Inflammatory macrophage treated with lipopolysaccharide for 4 hours (primary cell): ENCODE results near the gene GAL3ST2.
"Not testable (repeated sequence)": the region's sequence is repeated elsewhere in the genome, so short reads cannot be mapped to it uniquely, and the experiment has no call there.

Source experiments
- DNase-seq: peaks from one replicate; pipeline ENCODE4 v3.0.0-alpha.2; 2020

Gene GAL3ST2

DNA sequence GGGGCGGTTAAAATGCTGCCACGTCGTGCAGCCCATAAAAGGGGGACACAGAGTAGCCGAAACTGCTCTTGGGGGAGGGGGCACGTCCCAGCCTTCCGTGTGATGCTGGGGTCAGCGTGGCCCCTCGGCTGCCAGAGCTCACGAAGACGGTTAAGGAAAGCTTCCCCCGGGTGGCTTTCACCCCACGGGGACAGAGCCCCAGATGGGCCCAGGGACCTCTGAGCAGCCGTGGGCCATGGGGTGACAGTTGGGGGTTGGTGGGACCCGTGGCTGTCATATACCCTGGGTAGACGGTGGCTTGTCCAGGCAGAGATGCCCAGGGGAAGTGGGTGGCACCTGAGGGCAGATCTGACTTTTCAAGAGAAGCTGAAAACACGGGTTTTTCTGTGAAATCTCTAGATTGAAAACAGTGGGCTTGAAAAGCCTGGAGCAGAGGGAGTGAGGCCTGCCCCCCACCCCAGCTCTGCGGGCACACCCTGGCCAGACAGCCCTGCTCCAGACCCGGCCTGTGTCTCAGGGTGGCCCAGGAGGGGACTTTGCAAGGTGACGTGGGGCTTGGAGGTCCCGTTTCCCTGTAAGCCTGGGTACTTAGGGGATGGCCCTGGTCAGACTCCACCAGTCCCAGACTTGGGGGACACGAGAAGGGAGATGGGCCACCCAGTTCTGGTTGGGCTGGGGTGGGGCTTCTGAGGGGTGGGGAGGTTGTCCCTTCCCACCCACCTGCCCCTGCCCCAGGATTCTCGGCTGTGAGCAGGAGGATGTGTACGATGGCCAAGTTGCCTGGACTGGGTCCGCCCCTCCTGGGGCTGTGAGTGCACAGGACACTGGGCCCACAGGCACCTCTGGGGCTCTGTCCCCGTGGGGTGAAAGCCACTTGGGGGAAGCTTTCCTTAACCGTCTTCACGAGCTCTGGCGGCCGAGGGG, 33.0 kb downstream of the GAL3ST2 start:
- no peak for DNase-seq

DNA sequence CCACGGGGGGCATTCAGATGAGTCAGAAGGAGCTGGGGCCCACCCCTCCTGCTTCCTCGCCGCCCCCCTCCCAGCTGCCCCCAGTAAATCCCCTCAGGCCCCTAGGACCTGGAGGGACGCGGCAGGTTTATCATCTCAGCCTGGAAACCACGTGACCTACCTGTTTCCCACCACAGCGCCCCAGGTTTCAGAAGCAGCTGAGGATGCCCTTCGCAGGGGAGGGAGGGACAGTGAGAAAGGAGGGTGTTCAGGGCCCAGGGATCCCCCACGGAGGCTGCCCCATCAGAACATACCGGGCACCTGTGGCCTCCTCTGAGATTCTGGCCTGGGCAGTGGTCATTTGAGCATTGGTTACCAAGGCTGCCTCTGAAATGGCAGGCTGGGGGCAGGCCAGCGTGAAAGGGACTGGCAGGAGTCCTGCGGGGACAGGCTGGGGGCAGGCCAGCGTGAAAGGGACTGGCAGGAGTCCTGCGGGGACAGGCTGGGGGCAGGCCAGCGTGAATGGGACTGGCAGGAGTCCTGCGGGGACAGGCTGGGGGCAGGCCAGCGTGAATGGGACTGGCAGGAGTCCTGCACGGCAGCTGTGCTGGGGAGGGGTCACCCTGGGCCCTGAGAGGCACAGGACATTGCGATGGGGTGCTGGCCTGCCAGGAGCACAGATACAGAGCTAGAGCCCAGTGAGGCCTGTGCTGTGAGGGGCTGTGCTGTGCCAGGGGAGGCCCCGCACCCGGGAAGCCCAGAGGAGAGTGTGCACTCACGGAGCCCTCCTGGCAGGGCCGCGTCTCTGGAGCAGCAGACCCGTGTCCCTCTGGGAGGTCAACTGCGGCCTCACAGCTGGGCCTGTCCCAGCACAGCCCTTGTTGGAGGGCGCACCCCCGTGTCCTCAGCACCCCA, 33.9 kb downstream of the GAL3ST2 start:
- no peak for DNase-seq

DNA sequence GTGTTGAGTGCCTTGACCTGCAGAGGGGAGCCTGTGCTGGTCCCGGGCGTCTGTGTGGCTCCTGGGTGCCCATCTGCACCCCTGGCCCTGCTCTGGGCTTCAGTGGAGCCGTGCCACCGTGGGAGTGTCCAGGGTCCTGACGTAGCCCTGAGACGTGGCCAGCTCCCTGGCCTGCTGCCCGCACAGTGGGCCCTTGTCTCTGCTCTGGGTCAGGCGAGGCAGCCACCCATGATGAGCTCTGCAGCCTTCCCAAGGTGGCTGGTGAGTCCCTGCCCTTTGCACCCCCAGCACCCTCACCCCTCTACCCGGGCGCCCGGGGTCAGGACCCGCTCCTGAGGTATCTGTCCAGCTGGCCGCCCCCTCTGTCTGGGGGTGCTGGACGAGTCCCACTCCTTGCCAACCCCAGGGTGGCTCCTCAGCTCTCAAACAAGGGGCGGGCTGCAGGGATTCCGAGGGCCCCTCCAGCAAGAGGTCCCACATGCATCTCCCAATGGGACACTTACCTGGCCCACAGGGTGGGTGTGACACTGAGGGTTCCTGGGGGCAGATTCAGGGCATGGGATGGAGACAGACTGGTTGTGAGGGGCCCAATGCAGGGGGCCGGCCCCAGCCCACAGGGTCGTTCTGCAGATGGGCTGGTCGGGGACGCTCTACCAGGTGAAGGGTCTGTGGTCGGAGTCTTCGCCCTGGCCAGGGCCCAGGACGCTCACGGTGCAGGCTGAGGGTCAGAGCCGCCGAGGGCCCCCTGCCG, 34.8 kb downstream of the GAL3ST2 start:
- DNase-seq = no peak

GRCh38 chr2:241811952-241812729, 35.5 kb downstream of the GAL3ST2 start:
- no peak for DNase-seq

DNA sequence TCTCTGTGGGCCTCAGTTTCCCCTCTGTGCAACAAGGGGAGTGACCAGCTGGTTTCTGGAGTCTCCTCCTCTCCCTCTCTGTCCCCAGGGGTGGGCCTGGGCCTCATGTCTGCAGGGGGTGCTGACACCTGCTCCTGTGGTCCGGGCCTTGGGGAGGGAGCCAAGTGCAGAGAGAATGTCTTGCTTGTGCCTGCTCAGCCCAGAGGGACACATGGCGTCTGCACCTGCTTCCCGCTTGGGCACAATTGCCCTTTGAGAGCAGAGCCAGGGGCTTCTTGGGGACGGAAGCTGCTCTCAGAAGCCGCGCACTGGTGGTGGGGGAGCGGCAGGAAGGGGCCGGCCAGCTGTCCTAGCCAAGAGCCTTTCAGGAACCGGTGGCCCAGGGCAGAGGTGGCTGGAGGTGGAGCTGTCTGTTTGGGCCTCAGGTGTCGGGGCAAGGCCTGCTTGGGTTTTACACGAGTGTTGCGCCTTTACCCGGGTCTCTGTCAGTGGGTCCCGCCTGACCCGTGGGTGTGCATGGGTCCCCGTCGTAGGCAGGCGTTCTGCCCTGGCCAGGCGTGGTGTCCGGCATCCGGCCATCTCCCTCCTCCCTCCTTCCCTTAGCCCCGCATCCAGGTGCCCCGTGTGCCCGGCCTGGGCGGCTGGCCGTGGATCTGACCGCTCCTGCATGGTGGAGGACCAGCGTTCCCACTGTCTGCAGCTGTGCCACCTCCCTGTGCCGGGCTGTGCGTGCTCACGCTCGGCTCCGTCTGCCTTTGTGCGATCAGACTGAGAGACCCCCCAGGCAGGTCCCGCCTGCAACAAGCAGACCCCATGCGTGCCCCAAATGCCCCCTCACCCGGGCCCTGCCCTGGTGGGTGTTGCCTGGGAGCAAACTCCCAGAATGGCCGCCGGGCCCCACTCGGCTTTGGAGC, 36.4 kb downstream of the GAL3ST2 start:
- no peak for DNase-seq

- peak; percentile 62 for DNase-seq
Observed at GRCh38 chr2:241813644-241814392, 37.2 kb downstream of the GAL3ST2 start.

- DNase-seq = no peak
Observed at GRCh38 chr2:241814393-241814642, 37.7 kb downstream of the GAL3ST2 start.

DNA sequence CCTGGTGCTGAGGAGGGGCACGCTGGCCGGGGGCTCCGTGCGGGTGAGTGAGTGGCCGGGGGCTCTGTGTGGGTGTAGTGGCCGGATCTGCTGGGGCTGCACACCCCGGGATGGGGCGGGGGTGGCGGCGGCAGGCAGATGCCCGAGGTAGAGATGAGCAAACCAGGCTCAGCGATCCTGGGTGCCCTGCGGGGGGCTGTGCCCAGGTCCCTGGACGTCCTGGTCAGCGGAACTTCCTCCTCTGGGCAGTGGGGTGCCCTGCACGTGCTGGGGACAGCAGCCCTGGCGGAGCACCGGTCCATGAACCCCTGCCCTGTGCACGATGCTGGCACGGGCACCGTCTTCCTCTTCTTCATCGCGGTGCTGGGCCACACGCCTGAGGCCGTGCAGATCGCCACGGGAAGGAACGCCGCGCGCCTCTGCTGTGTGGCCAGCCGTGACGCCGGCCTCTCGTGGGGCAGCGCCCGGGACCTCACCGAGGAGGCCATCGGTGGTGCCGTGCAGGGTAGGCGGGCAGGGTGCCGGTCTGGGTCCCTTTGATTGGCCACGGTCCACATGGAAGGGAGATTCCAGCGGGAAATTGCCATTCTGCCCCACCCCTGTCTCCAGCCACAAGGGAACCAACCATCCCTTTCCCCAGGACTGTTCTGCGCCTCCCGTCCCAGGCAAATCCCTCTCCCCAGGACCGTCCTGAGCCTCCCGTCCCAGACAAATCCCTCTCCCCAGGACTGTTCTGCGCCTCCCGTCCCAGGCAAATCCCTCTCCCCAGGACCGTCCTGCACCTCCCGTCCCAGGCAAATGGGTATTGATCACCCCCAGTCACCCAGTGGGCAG, 38.2 kb downstream of the GAL3ST2 start:
- no peak for DNase-seq

DNA sequence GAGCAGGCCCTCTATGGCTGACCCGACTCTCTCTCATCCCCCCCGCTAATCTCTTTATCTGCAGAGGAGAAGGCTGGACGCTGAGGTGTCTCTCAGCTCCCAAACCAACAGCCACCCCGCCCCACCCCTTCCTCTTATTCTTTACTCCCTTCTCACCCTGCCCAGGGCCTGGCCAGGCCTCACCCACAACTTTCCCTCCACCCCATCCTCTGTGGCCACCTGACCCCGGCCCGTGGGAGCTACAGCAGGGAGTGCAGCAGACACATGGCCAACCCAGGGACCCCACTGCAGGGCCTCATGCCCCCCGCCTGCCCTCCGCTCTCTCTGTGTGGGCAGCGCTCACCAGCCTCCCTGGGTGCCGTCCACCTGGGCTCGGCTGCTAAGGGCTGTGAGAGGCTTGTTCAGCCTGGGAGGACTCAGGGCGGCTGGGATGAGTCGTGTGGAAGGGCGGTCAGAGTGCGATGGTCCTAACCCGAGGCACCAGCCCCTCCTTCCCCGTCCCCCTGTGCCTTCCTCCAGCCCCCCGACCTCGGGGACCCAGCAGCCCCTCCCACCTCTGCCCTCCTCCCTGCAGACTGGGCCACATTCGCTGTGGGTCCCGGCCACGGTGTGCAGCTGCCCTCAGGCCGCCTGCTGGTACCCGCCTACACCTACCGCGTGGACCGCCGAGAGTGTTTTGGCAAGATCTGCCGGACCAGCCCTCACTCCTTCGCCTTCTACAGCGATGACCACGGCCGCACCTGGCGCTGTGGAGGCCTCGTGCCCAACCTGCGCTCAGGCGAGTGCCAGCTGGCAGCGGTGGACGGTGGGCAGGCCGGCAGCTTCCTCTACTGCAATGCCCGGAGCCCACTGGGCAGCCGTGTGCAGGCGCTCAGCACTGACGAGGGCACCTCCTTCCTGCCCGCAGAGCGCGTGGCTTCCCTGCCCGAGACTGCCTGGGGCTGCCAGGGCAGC, 39.1 kb downstream of the GAL3ST2 start:
- no peak for DNase-seq

- no peak for DNase-seq
Observed at GRCh38 chr2:241816431-241817121, 40.0 kb downstream of the GAL3ST2 start.

DNA sequence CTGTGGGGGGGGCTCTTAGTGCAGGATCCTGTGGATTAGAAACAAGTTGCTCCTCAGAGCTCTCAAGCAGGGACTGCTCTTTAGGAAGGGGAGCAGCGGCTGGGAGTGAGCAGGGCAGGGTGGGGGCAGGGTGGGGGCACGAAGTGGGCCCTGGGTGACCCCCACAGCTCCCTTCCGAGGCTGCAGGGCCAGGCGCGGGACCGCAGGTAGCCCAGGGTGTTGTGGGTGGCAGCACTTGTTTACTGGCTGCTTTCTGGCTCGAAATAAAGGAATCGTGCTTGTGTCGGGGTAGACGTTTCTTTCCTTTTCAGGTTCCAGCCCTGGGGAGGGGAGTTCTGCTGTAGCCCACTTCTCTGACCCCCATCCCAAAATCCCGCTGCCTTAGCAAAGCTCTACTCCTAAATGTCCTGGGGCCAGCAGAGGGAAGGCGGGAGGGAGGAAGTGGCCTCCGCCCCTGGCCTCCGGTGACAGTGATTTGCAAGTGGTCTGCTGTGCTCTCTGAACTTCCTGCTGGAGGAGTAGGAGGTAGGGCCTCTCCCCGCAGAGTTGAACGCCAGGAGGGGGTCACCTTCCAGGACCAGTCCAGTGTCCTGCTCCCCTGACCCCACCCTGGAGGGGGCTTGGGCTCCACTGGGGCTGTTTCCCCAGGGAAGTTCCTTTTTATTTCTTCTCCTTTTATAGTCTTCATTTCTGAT, 40.7 kb downstream of the GAL3ST2 start:
- DNase-seq = peak; percentile 26

GRCh38 chr2:241817821-241818215, 41.2 kb downstream of the GAL3ST2 start:
- not testable (repeated sequence) for DNase-seq

GRCh38 chr2:241818229-241818942, 41.8 kb downstream of the GAL3ST2 start:
- no peak for DNase-seq

- no peak for DNase-seq
Observed at GRCh38 chr2:241818943-241819270, 42.3 kb downstream of the GAL3ST2 start.

GRCh38 chr2:241819947-241820624, 43.5 kb downstream of the GAL3ST2 start:
- DNase-seq = not testable (repeated sequence)
